OCI-LY1 (cell line): ENCODE measurements around the gene RGS11.

Experiments
- H2AFZ ChIP-seq: fragments of 200-600 bp; sonication (generic), shearing (Covaris generic); 2 replicates; pipeline ENCODE4 v1.6.0; 2014; ENCODE audit warnings: antibody characterized with exemption, mild to moderate bottlenecking, low read length
- H3F3A ChIP-seq: fragments of 200-600 bp; sonication (generic), shearing (Covaris generic); 2 replicates; pipeline ENCODE4 v1.6.0; 2014; ENCODE audit warnings: mild to moderate bottlenecking, antibody characterized with exemption, low read length, moderate library complexity; ENCODE audit not compliant: insufficient read depth
- H3K27ac ChIP-seq: fragments of 200-600 bp; sonication (generic); 2 replicates; pipeline ENCODE4 v1.5.1; 2014; ENCODE audit warnings: low read length, mixed run types, mild to moderate bottlenecking, low read depth; ENCODE audit not compliant: poor library complexity, severe bottlenecking
- H3K27me3 ChIP-seq: fragments of 200-600 bp; sonication (generic); 2 replicates; pipeline ENCODE4 v1.6.0; 2014; ENCODE audit warnings: antibody characterized with exemption, mild to moderate bottlenecking, low read length, moderate library complexity; ENCODE audit not compliant: insufficient read depth
- H3K36me3 ChIP-seq: fragments of 200-600 bp; sonication (generic); 2 replicates; pipeline ENCODE4 v1.6.1; 2014; ENCODE audit warnings: mild to moderate bottlenecking, antibody characterized with exemption, low read length, moderate library complexity, mixed read lengths; ENCODE audit not compliant: insufficient read depth
- H3K4me1 ChIP-seq: fragments of 200-600 bp; sonication (generic); 2 replicates; pipeline ENCODE4 v1.5.1; 2014; ENCODE audit warnings: mild to moderate bottlenecking, low read length, moderate library complexity; ENCODE audit not compliant: insufficient read depth, severe bottlenecking
- H3K4me2 ChIP-seq: fragments of 200-600 bp; sonication (generic), shearing (Covaris generic); 2 replicates; pipeline ENCODE4 v1.6.1; 2014; ENCODE audit warnings: low read length
- H3K4me3 ChIP-seq: fragments of 200-600 bp; sonication (generic); 2 replicates; pipeline ENCODE4 v1.5.1; 2014; ENCODE audit warnings: low read length, low read depth, mild to moderate bottlenecking, mixed read lengths; ENCODE audit not compliant: poor library complexity, severe bottlenecking
- H3K79me2 ChIP-seq: fragments of 200-600 bp; shearing (Covaris generic); 2 replicates; pipeline ENCODE4 v1.6.1; 2016; ENCODE audit warnings: mixed run types, low read length, mixed read lengths; ENCODE audit not compliant: insufficient read depth
- H3K9ac ChIP-seq: fragments of 200-600 bp; sonication (generic), shearing (Covaris generic); 2 replicates; pipeline ENCODE4 v1.6.1; 2014; ENCODE audit warnings: mild to moderate bottlenecking, low read length, mixed read lengths
- H3K9me2 ChIP-seq: fragments of 200-600 bp; sonication (generic), shearing (Covaris generic); 2 replicates; pipeline ENCODE4 v1.6.1; 2014; ENCODE audit warnings: low read depth, mild to moderate bottlenecking, low read length, mixed read lengths
- H3K9me3 ChIP-seq: fragments of 200-600 bp; shearing (Covaris generic); 2 replicates; pipeline ENCODE4 v1.6.1; 2014; ENCODE audit warnings: low read length, mixed read lengths
- H4K20me1 ChIP-seq: fragments of 200-600 bp; sonication (generic), shearing (Covaris generic); 2 replicates; pipeline ENCODE4 v1.6.0; 2016; ENCODE audit warnings: mild to moderate bottlenecking, low read length; ENCODE audit not compliant: insufficient read depth
- EZH2 ChIP-seq: fragments of 200-600 bp; sonication (generic), shearing (Covaris generic); IDR thresholded peaks from 2 replicates; pipeline ENCODE4 v1.8.0; 2017; ENCODE audit warnings: borderline replicate concordance, mixed run types, mild to moderate bottlenecking, antibody characterized with exemption, low read length, moderate library complexity, mixed read lengths
- TF ChIP-seq, protein P1 (sequence below): fragments of 200-600 bp; sonication (generic), shearing (Covaris generic); IDR thresholded peaks from 2 replicates; pipeline ENCODE4 v1.5.1; 2017; ENCODE audit warnings: mild to moderate bottlenecking, antibody characterized with exemption, low read length, moderate library complexity, mixed read lengths

The RGS11 gene

GRCh38 chr16:229731-230281, 45.9 kb downstream of the RGS11 start:
- peaks cover 33% of the 10 kb centered on the region for H3K36me3 ChIP-seq
- no peaks in the 10 kb centered on the region for H4K20me1 ChIP-seq
- no peak overlapping the region for H3K27ac ChIP-seq
- no peaks in the 10 kb centered on the region for H3K27me3 ChIP-seq
- no peak for TF ChIP-seq EZH2
- TF ChIP-seq, protein P1, sequence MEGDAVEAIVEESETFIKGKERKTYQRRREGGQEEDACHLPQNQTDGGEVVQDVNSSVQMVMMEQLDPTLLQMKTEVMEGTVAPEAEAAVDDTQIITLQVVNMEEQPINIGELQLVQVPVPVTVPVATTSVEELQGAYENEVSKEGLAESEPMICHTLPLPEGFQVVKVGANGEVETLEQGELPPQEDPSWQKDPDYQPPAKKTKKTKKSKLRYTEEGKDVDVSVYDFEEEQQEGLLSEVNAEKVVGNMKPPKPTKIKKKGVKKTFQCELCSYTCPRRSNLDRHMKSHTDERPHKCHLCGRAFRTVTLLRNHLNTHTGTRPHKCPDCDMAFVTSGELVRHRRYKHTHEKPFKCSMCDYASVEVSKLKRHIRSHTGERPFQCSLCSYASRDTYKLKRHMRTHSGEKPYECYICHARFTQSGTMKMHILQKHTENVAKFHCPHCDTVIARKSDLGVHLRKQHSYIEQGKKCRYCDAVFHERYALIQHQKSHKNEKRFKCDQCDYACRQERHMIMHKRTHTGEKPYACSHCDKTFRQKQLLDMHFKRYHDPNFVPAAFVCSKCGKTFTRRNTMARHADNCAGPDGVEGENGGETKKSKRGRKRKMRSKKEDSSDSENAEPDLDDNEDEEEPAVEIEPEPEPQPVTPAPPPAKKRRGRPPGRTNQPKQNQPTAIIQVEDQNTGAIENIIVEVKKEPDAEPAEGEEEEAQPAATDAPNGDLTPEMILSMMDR = no peak
- H2AFZ ChIP-seq = peak overlapping the region; percentile 97
- H3K4me3 ChIP-seq = peak overlapping the region; percentile 93
- H3K79me2 ChIP-seq = peaks cover 32% of the 10 kb centered on the region
- H3K9ac ChIP-seq = peak overlapping the region; percentile 95
- peaks cover 30% of the 10 kb centered on the region for H3K4me1 ChIP-seq
- no peaks in the 10 kb centered on the region for H3F3A ChIP-seq
- no peaks in the 10 kb centered on the region for H3K9me2 ChIP-seq
- H3K4me2 ChIP-seq = peak overlapping the region; percentile 83
- no peaks in the 10 kb centered on the region for H3K9me3 ChIP-seq

- Histone ChIP-seq H3K4me2 (peak within 1 kb of the TSS; percentile 83), H2AFZ (peak within 1 kb of the TSS; percentile 97), H3K36me3 (peaks cover 40% of the 10 kb centered on the region), H4K20me1 (no peaks in the 10 kb centered on the region), H3K79me2 (peaks cover 32% of the 10 kb centered on the region), H3K9ac (peak within 1 kb of the TSS; percentile 95), H3F3A (no peaks in the 10 kb centered on the region), H3K9me2 (no peaks in the 10 kb centered on the region), H3K27me3 (no peaks in the 10 kb centered on the region), H3K4me1 (peaks cover 30% of the 10 kb centered on the region), H3K27ac (peak within 1 kb of the TSS; percentile 26), H3K9me3 (no peaks in the 10 kb centered on the region), H3K4me3 (peak within 1 kb of the TSS; percentile 93)
- TF ChIP-seq EZH2 = no peak
- TF ChIP-seq, protein P1 = no peak
Observed at GRCh38 chr16:228852-229730, 46.7 kb downstream of the RGS11 start, which contains the start of gene LUC7L. TSS of gene LUC7L (minus strand) at chr16:229449. CDS start at chr16:229339, 110 bp downstream.

DNA sequence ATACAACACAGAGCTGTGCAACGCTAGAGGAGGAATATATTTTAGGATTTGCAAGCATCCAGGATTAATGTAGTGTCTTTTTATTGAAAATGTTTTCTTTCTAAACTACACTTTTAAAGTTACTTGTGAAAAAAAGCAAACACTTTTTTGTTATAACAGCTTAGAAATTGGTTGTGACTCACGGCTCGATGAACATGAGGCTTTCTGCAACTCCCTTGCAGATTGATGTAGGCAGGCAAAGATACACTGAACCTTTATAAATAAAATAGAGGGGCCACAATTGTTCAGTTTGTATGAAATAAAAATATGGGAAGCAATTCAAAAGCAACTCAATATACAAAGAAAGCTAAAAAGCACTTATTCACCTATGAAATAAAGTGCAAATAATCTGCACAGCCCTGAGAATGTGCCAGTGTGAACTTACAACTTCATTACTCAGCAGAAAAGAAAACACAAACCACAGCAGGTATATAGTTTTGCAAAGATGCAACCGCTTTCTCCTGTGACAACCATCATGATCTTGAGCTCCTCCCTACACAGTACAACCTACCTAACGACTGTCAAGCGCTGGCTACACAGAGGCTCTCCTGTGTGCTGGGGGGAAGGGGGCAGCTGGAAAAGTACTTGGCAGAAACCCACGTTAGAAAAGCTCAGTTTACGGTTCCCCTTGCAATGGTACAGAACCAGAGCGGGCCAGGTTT, 47.4 kb downstream of the RGS11 start:
- H3K9ac ChIP-seq = peak overlapping the region; percentile 95
- H3K79me2 ChIP-seq = peaks cover 32% of the 10 kb centered on the region
- H2AFZ ChIP-seq = no peak overlapping the region
- H3K9me2 ChIP-seq = no peaks in the 10 kb centered on the region
- no peaks in the 10 kb centered on the region for H3K9me3 ChIP-seq
- peak overlapping the region; percentile 93 for H3K4me3 ChIP-seq
- TF ChIP-seq EZH2 = no peak
- TF ChIP-seq, protein P1 = no peak
- H3K4me1 ChIP-seq = peaks cover 26% of the 10 kb centered on the region
- H3K27me3 ChIP-seq = no peaks in the 10 kb centered on the region
- H3K36me3 ChIP-seq = peaks cover 48% of the 10 kb centered on the region
- peak overlapping the region; percentile 83 for H3K4me2 ChIP-seq
- H4K20me1 ChIP-seq = no peaks in the 10 kb centered on the region
- H3F3A ChIP-seq = no peaks in the 10 kb centered on the region
- peak overlapping the region; percentile 23 for H3K27ac ChIP-seq
